ENCODE data around the gene BCR. TPM values are rescaled to one million over a fixed set of nuclear protein-coding genes. Genes with fewer than 3 reads are reported as not detected.

BCR gene
- total RNA-seq, 4 donors from 2014 or later = 38.7 to 50.0 (median 47.5) TPM

- no peak for DNase-seq
- Histone ChIP-seq H3K9me3 (no peaks in the 10 kb centered on the region), H3K4me1 (peaks cover 0 to 24% (median 11%) of the 10 kb centered on the region in 3 donors), H3K27me3 (no peaks in the 10 kb centered on the region), H3K36me3 (peaks cover 18 to 100% (median 28%) of the 10 kb centered on the region in 3 donors), H3K27ac (no peak overlapping the region), H3K4me3 (no peak overlapping the region)
- TF ChIP-seq, protein P1, sequence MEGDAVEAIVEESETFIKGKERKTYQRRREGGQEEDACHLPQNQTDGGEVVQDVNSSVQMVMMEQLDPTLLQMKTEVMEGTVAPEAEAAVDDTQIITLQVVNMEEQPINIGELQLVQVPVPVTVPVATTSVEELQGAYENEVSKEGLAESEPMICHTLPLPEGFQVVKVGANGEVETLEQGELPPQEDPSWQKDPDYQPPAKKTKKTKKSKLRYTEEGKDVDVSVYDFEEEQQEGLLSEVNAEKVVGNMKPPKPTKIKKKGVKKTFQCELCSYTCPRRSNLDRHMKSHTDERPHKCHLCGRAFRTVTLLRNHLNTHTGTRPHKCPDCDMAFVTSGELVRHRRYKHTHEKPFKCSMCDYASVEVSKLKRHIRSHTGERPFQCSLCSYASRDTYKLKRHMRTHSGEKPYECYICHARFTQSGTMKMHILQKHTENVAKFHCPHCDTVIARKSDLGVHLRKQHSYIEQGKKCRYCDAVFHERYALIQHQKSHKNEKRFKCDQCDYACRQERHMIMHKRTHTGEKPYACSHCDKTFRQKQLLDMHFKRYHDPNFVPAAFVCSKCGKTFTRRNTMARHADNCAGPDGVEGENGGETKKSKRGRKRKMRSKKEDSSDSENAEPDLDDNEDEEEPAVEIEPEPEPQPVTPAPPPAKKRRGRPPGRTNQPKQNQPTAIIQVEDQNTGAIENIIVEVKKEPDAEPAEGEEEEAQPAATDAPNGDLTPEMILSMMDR (IDR thresholded peaks at IDR 0.05) = no peak
- no peak for TF ChIP-seq POLR2A (IDR thresholded peaks at IDR 0.05)
- intact Hi-C loops (cut with DNase I) = no loop called here
- 91 to 94% methylated on average over 14 of the region's 14 CpGs for WGBS, 2 donors
Measured at GRCh38 chr22:23293720-23294119, 113.4 kb downstream of the BCR start.

GRCh38 chr22:23294221-23294620, 113.9 kb downstream of the BCR start:
- TF ChIP-seq POLR2A (IDR thresholded peaks at IDR 0.05) = no peak
- TF ChIP-seq, protein P1 (IDR thresholded peaks at IDR 0.05) = no peak
- WGBS, 2 donors = 92 to 96% methylated on average over 9 to 11 of the region's 11 CpGs
- Histone ChIP-seq H3K4me1 (peaks cover 0 to 24% (median 11%) of the 10 kb centered on the region in 3 donors), H3K9me3 (no peaks in the 10 kb centered on the region), H3K36me3 (peaks cover 18 to 100% (median 25%) of the 10 kb centered on the region in 3 donors), H3K27ac (no peak overlapping the region), H3K4me3 (no peak overlapping the region), H3K27me3 (no peaks in the 10 kb centered on the region)
- DNase-seq = no peak
- intact Hi-C loops (cut with DNase I) = no loop called here

DNA sequence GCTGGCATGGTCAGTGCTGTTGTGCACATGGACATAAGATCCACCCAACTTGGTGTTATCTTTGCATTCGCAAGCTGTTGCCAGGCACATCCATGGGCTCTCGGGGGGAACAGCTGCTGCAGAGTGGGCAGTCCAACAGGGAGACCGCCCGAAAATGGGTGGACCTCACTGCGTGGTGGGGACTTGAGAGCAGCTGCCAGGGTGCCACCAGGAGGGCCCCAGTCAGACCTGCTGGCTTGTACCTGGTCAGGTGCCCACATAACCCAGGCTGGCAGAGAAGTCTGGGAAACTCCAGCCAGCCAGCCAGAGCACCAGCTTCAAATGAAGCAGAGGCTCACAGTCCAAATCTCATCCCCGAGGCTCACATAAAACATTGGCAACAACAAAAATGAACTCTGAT, 120.2 kb downstream of the BCR start:
- peaks cover 0 to 14% (median 11%) of the 10 kb centered on the region in 3 donors for H3K4me1 ChIP-seq
- 40 to 67% methylated on average over 1 of the region's 6 CpGs for WGBS, 2 donors
- H3K36me3 ChIP-seq = peaks cover 4 to 82% (median 9%) of the 10 kb centered on the region in 3 donors
- DNase-seq = no peak
- H3K9me3 ChIP-seq = no peaks in the 10 kb centered on the region
- intact Hi-C loops (cut with DNase I) = loop anchor here (10.0 kb wide), 1 partner anchor 84 kb away; no protein-coding TSS in a partner anchor
- H3K27ac ChIP-seq = no peak overlapping the region
- no peak for TF ChIP-seq POLR2A (IDR thresholded peaks at IDR 0.05)
- TF ChIP-seq, protein P1 (IDR thresholded peaks at IDR 0.05) = no peak
- H3K4me3 ChIP-seq = no peak overlapping the region
- H3K27me3 ChIP-seq = no peaks in the 10 kb centered on the region

DNA sequence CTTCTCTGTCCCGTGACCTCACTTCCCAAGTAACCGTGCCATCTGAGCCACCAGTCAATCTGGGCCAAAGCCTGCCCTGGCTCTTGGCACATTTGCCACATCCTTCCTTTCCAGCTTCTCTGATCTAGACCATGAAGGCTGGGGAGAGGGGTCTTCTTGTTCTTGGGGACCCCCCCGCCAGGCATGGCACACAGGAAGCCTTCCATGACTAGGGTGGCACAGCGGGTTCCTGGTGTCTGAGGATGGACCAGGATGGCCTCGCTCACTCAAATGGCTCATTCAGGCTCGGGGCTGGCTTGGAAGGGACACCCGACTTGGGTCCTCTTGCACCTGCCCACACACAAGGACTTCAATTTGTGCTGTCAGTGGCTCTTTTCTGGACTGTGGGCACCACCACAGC, 121.3 kb downstream of the BCR start:
- peaks cover 2 to 71% (median 4%) of the 10 kb centered on the region in 3 donors for H3K36me3 ChIP-seq
- peak overlapping the region in 1 of 4 donors; percentile 0 for H3K27ac ChIP-seq
- H3K4me1 ChIP-seq = peaks cover 0 to 25% (median 15%) of the 10 kb centered on the region in 3 donors
- no peak overlapping the region for H3K4me3 ChIP-seq
- no peak for TF ChIP-seq POLR2A (IDR thresholded peaks at IDR 0.05)
- TF ChIP-seq, protein P1 (IDR thresholded peaks at IDR 0.05) = no peak
- intact Hi-C loops (cut with DNase I) = loop anchor here (10.0 kb wide), 1 partner anchor 83 kb away; no protein-coding TSS in a partner anchor
- 73 to 85% methylated on average over 2 to 5 of the region's 7 CpGs for WGBS, 2 donors
- no peak for DNase-seq
- no peaks in the 10 kb centered on the region for H3K27me3 ChIP-seq
- no peaks in the 10 kb centered on the region for H3K9me3 ChIP-seq

DNA sequence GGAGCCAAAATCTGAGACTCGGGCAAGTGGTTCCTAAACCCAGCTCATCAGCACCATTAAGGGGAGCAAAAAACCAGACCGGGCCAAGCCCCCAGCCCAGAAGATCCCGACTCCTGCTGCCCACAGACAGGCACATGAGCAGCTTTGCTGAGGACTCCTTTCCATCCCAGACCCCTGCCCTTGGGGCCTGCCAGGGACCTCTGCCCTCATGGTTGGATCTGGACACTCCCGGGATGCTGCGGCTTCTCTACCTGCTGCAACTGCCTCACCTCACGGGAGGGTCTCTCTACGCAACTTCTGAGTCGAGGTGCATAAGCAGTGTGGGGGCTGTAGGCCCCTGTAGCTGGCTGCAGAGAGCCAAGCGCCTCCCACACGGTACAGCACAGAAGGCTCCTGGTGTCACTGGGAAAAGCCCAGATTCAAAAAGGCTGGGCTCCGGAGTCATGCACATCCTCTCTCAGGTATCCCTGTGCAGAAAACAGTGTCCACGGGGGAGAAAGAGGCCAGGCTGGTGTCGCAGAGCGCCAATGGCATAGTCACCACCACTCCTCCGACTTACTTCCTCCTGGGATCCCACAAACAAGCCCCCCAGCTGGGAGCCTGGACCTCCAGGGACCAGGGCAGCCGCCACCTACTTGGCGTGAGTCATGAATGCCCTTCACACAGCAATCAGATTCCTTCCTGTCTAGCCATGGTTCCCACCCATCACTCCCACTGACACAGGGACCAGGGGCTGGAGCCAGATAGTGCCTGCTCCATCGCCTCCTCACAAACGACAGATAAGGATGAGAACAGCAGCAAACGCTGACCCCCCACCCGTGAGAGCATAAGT, 122.1 kb downstream of the BCR start:
- DNase-seq = no peak
- no peaks in the 10 kb centered on the region for H3K27me3 ChIP-seq
- WGBS, 2 donors = 77 to 83% methylated on average over 3 to 8 of the region's 21 CpGs
- H3K4me1 ChIP-seq = peaks cover 0 to 30% (median 15%) of the 10 kb centered on the region in 3 donors
- intact Hi-C loops (cut with DNase I) = loop anchor here (10.0 kb wide), 1 partner anchor 82 kb away; no protein-coding TSS in a partner anchor
- no peak for TF ChIP-seq POLR2A (IDR thresholded peaks at IDR 0.05)
- TF ChIP-seq, protein P1 (IDR thresholded peaks at IDR 0.05) = no peak
- no peaks in the 10 kb centered on the region for H3K9me3 ChIP-seq
- no peak overlapping the region for H3K4me3 ChIP-seq
- H3K27ac ChIP-seq = peak overlapping the region in 2 of 4 donors; percentile 4 to 28
- peaks cover 0 to 63% (median 4%) of the 10 kb centered on the region in 3 donors for H3K36me3 ChIP-seq
